Activated naive CD8-positive, alpha-beta T cell treated with anti-CD3 and anti-CD28 coated beads, Interleukin-2, amount 50 U/mL, for 24 hours (primary cell): Measurements from ENCODE around the gene SLX4IP.

Experiments
- ATAC-seq: fragments of 150-1000 bp; cut with Tn5 transposase; one replicate; pipeline ENCODE4 v1.10.0; 2021
- DNase-seq: peaks from one replicate; pipeline ENCODE4 v3.0.0; 2021
- H3K27ac Mint-ChIP-seq: one replicate; pipeline ENCODE4 v1.8.0; 2021; ENCODE audit warnings: mild to moderate bottlenecking, mixed read lengths
- H3K27me3 Mint-ChIP-seq: one replicate; pipeline ENCODE4 v1.8.0; 2021; ENCODE audit warnings: mixed read lengths
- H3K36me3 Mint-ChIP-seq: one replicate; pipeline ENCODE4 v1.8.0; 2021; ENCODE audit warnings: low read depth, mixed read lengths
- H3K4me1 Mint-ChIP-seq: one replicate; pipeline ENCODE4 v1.8.0; 2021; ENCODE audit warnings: mixed read lengths
- H3K4me3 Mint-ChIP-seq: one replicate; pipeline ENCODE4 v1.8.0; 2021; ENCODE audit warnings: mild to moderate bottlenecking, moderate library complexity, mixed read lengths
- H3K9me3 Mint-ChIP-seq: one replicate; pipeline ENCODE4 v1.8.0; 2021; ENCODE audit warnings: mixed read lengths

Gene SLX4IP

GRCh38 chr20:10621149-10621548, 186.0 kb downstream of the SLX4IP start:
- Mint-ChIP-seq H3K4me1 (no peaks in the 10 kb centered on the region), H3K36me3 (peaks cover 9% of the 10 kb centered on the region), H3K27me3 (no peaks in the 10 kb centered on the region), H3K27ac (no peak overlapping the region), H3K9me3 (no peaks in the 10 kb centered on the region), H3K4me3 (no peak overlapping the region)
- ATAC-seq (no peak), DNase-seq (no peak)

DNA sequence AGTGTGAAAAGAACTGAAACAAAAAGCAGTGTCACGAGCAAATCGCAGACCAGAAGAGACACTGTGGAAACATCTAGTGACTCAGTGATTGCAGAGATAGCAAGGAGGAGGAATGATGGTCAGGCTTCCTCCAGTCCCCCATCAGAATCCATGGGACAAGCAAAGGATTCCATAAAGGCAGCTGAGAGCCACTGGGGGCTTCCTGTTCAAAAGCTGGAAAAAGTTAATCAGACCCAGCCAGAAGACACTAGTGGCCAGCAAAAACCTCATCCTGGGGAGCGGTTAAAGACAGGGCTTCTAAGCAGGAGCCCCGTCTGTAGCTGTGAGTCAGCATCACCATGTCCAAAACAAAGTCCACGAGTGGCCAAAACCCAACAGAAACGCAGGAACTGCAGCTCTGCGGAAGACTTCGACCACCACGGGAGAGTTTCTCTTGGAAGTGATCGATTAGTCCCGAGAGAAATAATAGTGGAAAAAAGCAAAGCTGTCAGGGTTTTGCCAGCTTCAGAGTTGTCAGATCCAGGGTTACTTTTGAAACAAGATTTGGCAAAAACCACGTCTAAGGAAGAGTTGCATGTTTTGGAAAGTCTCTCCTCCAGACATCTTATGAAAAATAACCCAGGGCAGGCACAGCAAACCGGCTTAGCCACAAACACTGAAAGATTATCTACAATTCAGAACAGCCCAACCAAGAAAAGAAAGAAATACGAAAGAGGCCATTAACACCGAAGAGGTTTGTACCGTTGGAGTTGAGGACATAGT, 187.7 kb downstream of the SLX4IP start:
- H3K36me3 Mint-ChIP-seq: peaks cover 13% of the 10 kb centered on the region
- ATAC-seq (no peak), DNase-seq (no peak)
- H3K4me3 Mint-ChIP-seq: no peak overlapping the region
- H3K27me3 Mint-ChIP-seq: no peaks in the 10 kb centered on the region
- H3K9me3 Mint-ChIP-seq: no peaks in the 10 kb centered on the region
- H3K27ac Mint-ChIP-seq: no peak overlapping the region
- no peaks in the 10 kb centered on the region for H3K4me1 Mint-ChIP-seq

DNA sequence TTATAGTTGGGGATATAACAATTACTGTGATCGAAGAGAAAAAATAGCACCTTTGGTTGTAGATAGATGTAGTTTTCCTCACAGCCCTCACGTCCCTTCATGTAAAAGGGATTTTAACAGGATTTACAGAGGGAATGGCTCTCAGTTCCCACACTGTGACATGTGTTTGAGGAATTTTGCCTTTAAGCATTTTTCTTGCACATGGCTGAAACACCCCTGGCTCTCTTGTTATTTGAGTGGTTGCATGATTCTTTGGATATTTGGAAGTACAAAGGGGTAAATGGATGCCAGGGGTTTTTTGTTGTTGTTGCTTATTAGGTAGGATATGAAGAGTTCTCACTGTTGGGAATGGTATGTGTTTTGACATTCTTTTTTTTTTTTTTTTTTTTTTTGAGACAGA, 190.5 kb downstream of the SLX4IP start:
- peaks cover 13% of the 10 kb centered on the region for H3K36me3 Mint-ChIP-seq
- H3K27ac Mint-ChIP-seq: no peak overlapping the region
- DNase-seq (no peak), ATAC-seq (no peak)
- no peak overlapping the region for H3K4me3 Mint-ChIP-seq
- no peaks in the 10 kb centered on the region for H3K9me3 Mint-ChIP-seq
- no peaks in the 10 kb centered on the region for H3K27me3 Mint-ChIP-seq
- no peaks in the 10 kb centered on the region for H3K4me1 Mint-ChIP-seq

- Mint-ChIP-seq H3K36me3 (peaks cover 12% of the 10 kb centered on the region), H3K9me3 (no peaks in the 10 kb centered on the region), H3K27me3 (no peaks in the 10 kb centered on the region), H3K27ac (no peak overlapping the region), H3K4me3 (no peak overlapping the region), H3K4me1 (no peaks in the 10 kb centered on the region)
- DNase-seq (no peak), ATAC-seq (no peak)
Observed at GRCh38 chr20:10626896-10627295, 191.8 kb downstream of the SLX4IP start.

GRCh38 chr20:10629946-10630650, 195.0 kb downstream of the SLX4IP start:
- ATAC-seq (no peak), DNase-seq (no peak)
- Mint-ChIP-seq H3K36me3 (peaks cover 4% of the 10 kb centered on the region), H3K9me3 (no peaks in the 10 kb centered on the region), H3K4me1 (no peaks in the 10 kb centered on the region), H3K4me3 (no peak overlapping the region), H3K27me3 (no peaks in the 10 kb centered on the region), H3K27ac (no peak overlapping the region)

DNA sequence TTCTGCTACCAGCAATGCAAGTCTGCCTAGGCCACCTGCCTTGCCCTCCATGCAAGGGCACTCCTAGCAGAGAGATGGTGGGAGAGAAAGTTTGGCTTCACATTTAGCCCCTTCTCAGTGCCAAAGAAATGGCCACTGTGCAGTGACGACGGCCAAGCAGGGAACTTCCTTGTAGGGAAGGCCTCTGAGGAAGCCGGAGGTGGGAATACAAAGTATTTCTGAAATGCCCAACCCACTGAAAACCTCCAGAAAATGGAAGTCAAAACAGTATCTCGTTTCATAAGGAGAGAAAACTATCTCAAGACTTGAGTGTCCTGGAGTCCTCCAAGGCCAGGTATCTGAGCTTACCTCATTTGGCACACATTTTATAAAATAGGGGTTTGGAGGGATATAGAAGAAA, 196.0 kb downstream of the SLX4IP start:
- Mint-ChIP-seq H3K4me1 (no peaks in the 10 kb centered on the region), H3K27me3 (no peaks in the 10 kb centered on the region), H3K27ac (no peak overlapping the region), H3K9me3 (no peaks in the 10 kb centered on the region), H3K4me3 (no peak overlapping the region), H3K36me3 (peaks cover 4% of the 10 kb centered on the region)
- DNase-seq (no peak), ATAC-seq (no peak)

GRCh38 chr20:10632721-10633509, 197.8 kb downstream of the SLX4IP start:
- Mint-ChIP-seq H3K27me3 (no peaks in the 10 kb centered on the region), H3K9me3 (no peaks in the 10 kb centered on the region), H3K4me1 (no peaks in the 10 kb centered on the region), H3K4me3 (no peak overlapping the region), H3K27ac (no peak overlapping the region), H3K36me3 (no peaks in the 10 kb centered on the region)
- ATAC-seq (no peak), DNase-seq (no peak)

GRCh38 chr20:10633718-10634117, 198.6 kb downstream of the SLX4IP start:
- Mint-ChIP-seq H3K4me1 (no peaks in the 10 kb centered on the region), H3K27ac (no peak overlapping the region), H3K4me3 (no peak overlapping the region), H3K27me3 (no peaks in the 10 kb centered on the region), H3K36me3 (no peaks in the 10 kb centered on the region), H3K9me3 (no peaks in the 10 kb centered on the region)
- ATAC-seq (no peak), DNase-seq (no peak)

GRCh38 chr20:10634211-10634610, 199.1 kb downstream of the SLX4IP start:
- Mint-ChIP-seq H3K27me3 (no peaks in the 10 kb centered on the region), H3K4me1 (no peaks in the 10 kb centered on the region), H3K9me3 (no peaks in the 10 kb centered on the region), H3K27ac (no peak overlapping the region), H3K36me3 (no peaks in the 10 kb centered on the region), H3K4me3 (no peak overlapping the region)
- no peak for ATAC-seq
- DNase-seq: no peak

DNA sequence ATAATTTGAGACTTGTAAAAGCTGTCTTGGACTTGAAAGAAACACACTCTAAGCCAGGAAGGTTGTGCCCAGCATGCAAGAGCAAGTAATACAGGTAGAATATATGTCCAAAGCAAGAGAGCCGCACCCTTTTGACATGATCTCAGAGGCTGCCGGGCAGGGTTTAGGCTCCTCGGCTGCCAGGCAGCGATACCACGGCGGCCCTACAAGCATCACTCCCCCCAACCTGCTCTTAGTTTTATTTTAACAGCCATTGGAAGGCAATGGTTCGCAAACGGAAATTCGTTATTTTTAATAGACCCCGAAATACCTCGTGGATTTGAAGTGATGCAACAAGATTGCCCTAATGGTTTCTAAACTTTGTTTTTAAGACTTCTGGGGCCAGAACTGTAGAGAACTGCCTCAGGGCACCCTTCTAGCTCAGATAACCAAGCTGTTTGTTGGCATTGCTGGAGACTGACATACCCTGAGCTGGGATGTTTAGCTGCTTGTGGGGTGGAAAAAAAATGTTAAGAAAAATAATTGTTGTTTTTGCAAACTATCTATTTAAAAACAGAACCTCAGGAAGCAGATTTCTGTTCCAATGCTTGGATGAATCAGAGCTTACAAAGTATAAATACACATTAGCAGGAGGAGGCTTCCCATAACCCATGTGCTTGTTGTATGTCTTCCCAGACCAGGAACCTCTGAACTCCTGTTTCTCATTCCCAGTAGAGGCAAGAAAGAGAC, 199.7 kb downstream of the SLX4IP start:
- H3K27me3 Mint-ChIP-seq: no peaks in the 10 kb centered on the region
- no peak overlapping the region for H3K4me3 Mint-ChIP-seq
- H3K9me3 Mint-ChIP-seq: no peaks in the 10 kb centered on the region
- no peak overlapping the region for H3K27ac Mint-ChIP-seq
- no peaks in the 10 kb centered on the region for H3K4me1 Mint-ChIP-seq
- DNase-seq (no peak), ATAC-seq (no peak)
- no peaks in the 10 kb centered on the region for H3K36me3 Mint-ChIP-seq

DNA sequence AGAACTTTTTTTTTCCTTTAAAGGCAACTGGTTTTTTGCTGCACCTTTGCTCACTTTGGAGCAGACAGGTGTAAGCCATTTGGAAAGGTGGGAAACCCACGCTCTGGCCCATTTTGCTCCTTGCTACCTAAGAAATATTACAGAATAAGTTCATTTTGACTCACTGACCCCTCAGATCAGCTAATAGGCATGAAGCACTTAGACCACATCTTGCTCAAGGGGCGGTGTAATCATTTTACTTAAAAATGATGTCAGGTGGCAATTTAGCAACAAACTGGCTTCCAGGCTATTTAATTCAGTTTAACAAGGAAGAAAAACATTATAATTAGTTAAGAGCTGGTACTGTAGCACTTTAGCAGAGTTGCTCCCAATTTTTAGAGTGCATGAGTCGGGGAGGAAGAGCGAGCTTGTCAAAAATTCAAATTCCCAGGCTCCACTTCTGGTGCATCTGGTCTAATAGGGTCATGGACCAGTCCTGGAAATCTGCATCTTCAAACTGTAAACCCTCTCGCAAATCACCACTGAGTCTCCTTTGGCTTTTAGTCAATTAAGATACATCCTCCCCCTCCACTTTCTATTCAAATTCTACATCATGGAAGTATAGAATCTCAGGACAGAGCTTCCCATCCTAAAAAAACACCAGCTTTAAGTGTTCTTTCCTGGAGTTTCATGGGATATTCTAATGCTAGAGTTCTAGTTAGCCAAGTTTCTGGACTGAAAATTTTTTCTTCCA, 200.5 kb downstream of the SLX4IP start:
- DNase-seq (no peak), ATAC-seq (no peak)
- no peaks in the 10 kb centered on the region for H3K4me1 Mint-ChIP-seq
- H3K27me3 Mint-ChIP-seq: no peaks in the 10 kb centered on the region
- H3K9me3 Mint-ChIP-seq: no peaks in the 10 kb centered on the region
- no peak overlapping the region for H3K27ac Mint-ChIP-seq
- H3K4me3 Mint-ChIP-seq: no peak overlapping the region
- no peaks in the 10 kb centered on the region for H3K36me3 Mint-ChIP-seq

- Mint-ChIP-seq H3K4me1 (no peaks in the 10 kb centered on the region), H3K9me3 (no peaks in the 10 kb centered on the region), H3K36me3 (no peaks in the 10 kb centered on the region), H3K27me3 (no peaks in the 10 kb centered on the region), H3K4me3 (no peak overlapping the region), H3K27ac (no peak overlapping the region)
- DNase-seq (no peak), ATAC-seq (no peak)
Observed at GRCh38 chr20:10636326-10636818, 201.3 kb downstream of the SLX4IP start.

DNA sequence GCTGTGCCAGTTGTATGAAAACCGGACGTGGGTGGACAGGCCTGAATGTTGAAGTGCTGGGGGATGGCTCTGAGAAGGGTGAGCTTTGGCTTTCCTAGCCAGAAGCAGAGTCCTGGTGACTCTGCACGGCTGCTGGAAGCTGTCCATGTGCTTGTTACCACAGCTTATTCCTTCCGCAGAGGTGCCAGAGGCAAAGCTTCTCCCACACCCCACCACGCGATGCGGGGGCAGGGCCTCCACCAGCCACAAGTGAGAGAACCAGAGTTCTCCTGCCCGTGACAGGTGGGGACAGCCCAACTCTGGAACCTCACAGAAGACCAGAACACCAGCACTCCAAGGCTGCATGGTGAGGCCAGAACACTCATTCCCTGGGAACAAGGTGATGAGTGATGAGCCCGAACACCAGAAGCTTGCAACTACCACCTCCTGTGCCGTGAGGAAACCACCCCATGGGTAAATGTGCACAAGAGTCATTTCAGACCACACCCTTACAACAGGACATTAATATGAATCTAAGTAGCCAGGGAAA, 202.0 kb downstream of the SLX4IP start:
- H3K27ac Mint-ChIP-seq: no peak overlapping the region
- no peaks in the 10 kb centered on the region for H3K36me3 Mint-ChIP-seq
- H3K4me3 Mint-ChIP-seq: no peak overlapping the region
- H3K4me1 Mint-ChIP-seq: no peaks in the 10 kb centered on the region
- no peak for ATAC-seq
- no peaks in the 10 kb centered on the region for H3K27me3 Mint-ChIP-seq
- H3K9me3 Mint-ChIP-seq: no peaks in the 10 kb centered on the region
- DNase-seq: no peak

GRCh38 chr20:10637563-10637962, 202.5 kb downstream of the SLX4IP start:
- DNase-seq (no peak), ATAC-seq (no peak)
- no peaks in the 10 kb centered on the region for H3K4me1 Mint-ChIP-seq
- no peaks in the 10 kb centered on the region for H3K9me3 Mint-ChIP-seq
- H3K36me3 Mint-ChIP-seq: no peaks in the 10 kb centered on the region
- H3K27me3 Mint-ChIP-seq: no peaks in the 10 kb centered on the region
- no peak overlapping the region for H3K27ac Mint-ChIP-seq
- no peak overlapping the region for H3K4me3 Mint-ChIP-seq
